WTC11 (cell line): Measurements from ENCODE around the gene MTX2. TPM values are rescaled to one million over a fixed set of nuclear protein-coding genes. Genes with fewer than 3 reads are reported as not detected.

Experiments
- ATAC-seq: fragments of 200-7000 bp; cut with Tn5 transposase; 2 replicates; pipeline ENCODE4 v1.10.0; 2021; ENCODE audit warnings: mild to moderate bottlenecking, moderate library complexity
- CTCF ChIA-PET: fragments of 300-600 bp; sonication (Branson Sonifier 250); formaldehyde crosslinking; loops from one replicate; lab custom pipeline; 2021; ENCODE audit warnings: antibody characterized with exemption; lab: Charles Lee
- POLR2A ChIA-PET: fragments of 350-600 bp; sonication (Branson Sonifier 250); formaldehyde crosslinking; loops from one replicate; lab custom pipeline; 2021; ENCODE audit warnings: antibody characterized with exemption; lab: Charles Lee
- DNase-seq: peaks from one replicate; pipeline ENCODE4 v3.0.0; 2021; ENCODE audit warnings: low spot score
- H3K27ac Mint-ChIP-seq: 2 replicates; pipeline ENCODE4 v1.8.0; 2021; ENCODE audit warnings: mixed read lengths
- H3K27me3 Mint-ChIP-seq: 2 replicates; pipeline ENCODE4 v1.8.0; 2021; ENCODE audit warnings: low read depth, mild to moderate bottlenecking, moderate library complexity, mixed read lengths
- H3K36me3 Mint-ChIP-seq: 2 replicates; pipeline ENCODE4 v1.8.0; 2021; ENCODE audit warnings: mixed read lengths
- H3K4me1 Mint-ChIP-seq: 2 replicates; pipeline ENCODE4 v1.8.0; 2022; ENCODE audit warnings: mixed read lengths
- H3K4me3 Mint-ChIP-seq: 2 replicates; pipeline ENCODE4 v1.8.0; 2021; ENCODE audit warnings: mild to moderate bottlenecking, moderate library complexity, mixed read lengths
- H3K9me3 Mint-ChIP-seq: 2 replicates; pipeline ENCODE4 v1.8.0; 2021; ENCODE audit warnings: mixed read lengths
- ATF2 ChIP-seq: sonication (generic); formaldehyde crosslinking; IDR thresholded peaks from 2 replicates; pipeline ENCODE4 v1.8.1; 2022; ENCODE audit warnings: low read depth, missing genetic modification reagents, borderline replicate concordance
- ATF3 ChIP-seq: sonication (generic); formaldehyde crosslinking; conservative IDR thresholded peaks from 2 replicates; pipeline ENCODE4 v1.8.1; 2022; ENCODE audit warnings: mild to moderate bottlenecking, missing genetic modification reagents
- ATF6 ChIP-seq: sonication (generic); formaldehyde crosslinking; IDR thresholded peaks from 2 replicates; pipeline ENCODE4 v1.8.1; 2023; ENCODE audit warnings: mild to moderate bottlenecking, missing genetic modification reagents
- E2F1 ChIP-seq: sonication (generic); formaldehyde crosslinking; IDR thresholded peaks from 2 replicates; pipeline ENCODE4 v1.8.0; 2022; ENCODE audit warnings: mild to moderate bottlenecking, missing genetic modification reagents
- E2F5 ChIP-seq: sonication (generic); formaldehyde crosslinking; IDR thresholded peaks from 2 replicates; pipeline ENCODE4 v1.8.1; 2022; ENCODE audit warnings: mild to moderate bottlenecking, moderate library complexity, missing genetic modification reagents
- FOXP1 ChIP-seq: sonication (generic); formaldehyde crosslinking; IDR thresholded peaks from 2 replicates; pipeline ENCODE4 v1.8.0; 2022; ENCODE audit warnings: missing genetic modification reagents, mild to moderate bottlenecking, moderate library complexity, borderline replicate concordance
- HMGA2 ChIP-seq: fragments of 250-450 bp; sonication (Bioruptor Pico); IDR thresholded peaks from 2 replicates; pipeline ENCODE4 v1.4.0; 2021; ENCODE audit warnings: mild to moderate bottlenecking, moderate library complexity
- JAZF1 ChIP-seq: fragments of 250-450 bp; sonication (Bioruptor Pico); IDR thresholded peaks from 2 replicates; pipeline ENCODE4 v1.9.0; 2021; ENCODE audit warnings: moderate library complexity, mild to moderate bottlenecking, inconsistent platforms
- NR3C1 ChIP-seq: sonication (generic); formaldehyde crosslinking; conservative IDR thresholded peaks from 2 replicates; pipeline ENCODE4 v1.8.1; 2023; ENCODE audit warnings: low read depth, mild to moderate bottlenecking, missing genetic modification reagents
- PRDM15 ChIP-seq: sonication (generic); formaldehyde crosslinking; IDR thresholded peaks from 2 replicates; pipeline ENCODE4 v1.8.0; 2022; ENCODE audit warnings: missing genetic modification reagents
- PRRX2 ChIP-seq: fragments of 250-450 bp; sonication (Bioruptor Pico); IDR thresholded peaks from 2 replicates; pipeline ENCODE4 v1.8.0; 2021; ENCODE audit warnings: mild to moderate bottlenecking
- RORB ChIP-seq: fragments of 250-450 bp; sonication (Bioruptor Pico); IDR thresholded peaks from 2 replicates; pipeline ENCODE4 v1.9.0; 2021; ENCODE audit warnings: mild to moderate bottlenecking
- STAT6 ChIP-seq: sonication (generic); formaldehyde crosslinking; conservative IDR thresholded peaks from 2 replicates; pipeline ENCODE4 v1.8.1; 2023; ENCODE audit warnings: mild to moderate bottlenecking, low read depth, missing genetic modification reagents, moderate library complexity
- USF2 ChIP-seq: sonication (generic); formaldehyde crosslinking; IDR thresholded peaks from 2 replicates; pipeline ENCODE4 v1.8.1; 2023; ENCODE audit warnings: mild to moderate bottlenecking, missing genetic modification reagents, moderate library complexity
- ZBTB21 ChIP-seq: sonication (generic); formaldehyde crosslinking; IDR thresholded peaks from 2 replicates; pipeline ENCODE4 v1.8.1; 2023; ENCODE audit warnings: mild to moderate bottlenecking, missing genetic modification reagents, borderline replicate concordance
- ZNF219 ChIP-seq: sonication (generic); formaldehyde crosslinking; IDR thresholded peaks from 2 replicates; pipeline ENCODE4 v1.8.0; 2023; ENCODE audit warnings: missing genetic modification reagents, mild to moderate bottlenecking, borderline replicate concordance
- ZNF416 ChIP-seq: fragments of 250-450 bp; sonication (Bioruptor Pico); IDR thresholded peaks from 2 replicates; pipeline ENCODE4 v1.9.0; 2021; ENCODE audit warnings: mild to moderate bottlenecking, inconsistent platforms
- ZNF423 ChIP-seq: fragments of 250-450 bp; sonication (Bioruptor Pico); IDR thresholded peaks from 2 replicates; pipeline ENCODE4 v2.1.2; 2022; ENCODE audit warnings: mild to moderate bottlenecking, moderate library complexity
- total RNA-seq: library from RNA; stranded (reverse); gene quantifications from 3 replicates; pipeline ENCODE4 v1.2.3, GENCODE V29; 2021

Gene MTX2
- total RNA-seq, 1 experiment from 2014 or later, result 33.6 TPM

GRCh38 chr2:176291809-176292283 is 22.6 kb downstream of the MTX2 start:
- Mint-ChIP-seq H3K9me3 (no peaks in the 10 kb centered on the region), H3K36me3 (no peaks in the 10 kb centered on the region)
- ATAC-seq, result peak; percentile 77
- POLR2A ChIA-PET, result no interaction called here
- TF ChIP-seq ATF2, result no peak
- TF ChIP-seq ATF3 (CRISPR knock-in tag), result no peak
- TF ChIP-seq, all 79 proteins: peak for 0
- no peak for DNase-seq
- CTCF ChIA-PET, result no interaction called here
- Mint-ChIP-seq H3K27ac (no peak overlapping the region), H3K27me3 (no peaks in the 10 kb centered on the region), H3K4me1 (peaks cover 27% of the 10 kb centered on the region), H3K4me3 (no peak overlapping the region)

GRCh38 chr2:176292608-176293007 is 23.4 kb downstream of the MTX2 start:
- DNase-seq, result no peak
- H3K27ac Mint-ChIP-seq, result no peak overlapping the region
- POLR2A ChIA-PET, result no interaction called here
- H3K36me3 Mint-ChIP-seq, result no peaks in the 10 kb centered on the region
- CTCF ChIA-PET, result no interaction called here
- no peak overlapping the region for H3K4me3 Mint-ChIP-seq
- TF ChIP-seq PRRX2 (CRISPR knock-in tag), result no peak
- TF ChIP-seq NR3C1 (CRISPR knock-in tag), result no peak
- no peak for TF ChIP-seq ZNF219 (CRISPR knock-in tag)
- no peak for TF ChIP-seq RORB (CRISPR knock-in tag)
- TF ChIP-seq FOXP1 (CRISPR knock-in tag), result no peak
- no peak for TF ChIP-seq JAZF1 (CRISPR knock-in tag)
- TF ChIP-seq ATF6, result no peak
- no peak for TF ChIP-seq E2F5 (CRISPR knock-in tag)
- no peak for TF ChIP-seq ZNF416
- no peak for TF ChIP-seq USF2 (CRISPR knock-in tag)
- no peak for TF ChIP-seq PRDM15 (CRISPR knock-in tag)
- TF ChIP-seq HMGA2, result no peak
- TF ChIP-seq ZNF423 (CRISPR knock-in tag), result no peak
- no peak for TF ChIP-seq ZBTB21 (CRISPR knock-in tag)
- no peak for TF ChIP-seq E2F1
- no peak for TF ChIP-seq STAT6 (CRISPR knock-in tag)
- no peak for TF ChIP-seq ATF3 (CRISPR knock-in tag)
- H3K4me1 Mint-ChIP-seq, result peaks cover 26% of the 10 kb centered on the region
- no peak for ATAC-seq
- H3K27me3 Mint-ChIP-seq, result no peaks in the 10 kb centered on the region
- no peaks in the 10 kb centered on the region for H3K9me3 Mint-ChIP-seq
